SU-DHL-6 (cell line): ENCODE results near the gene PHLDA1.

Source experiments
- H2AFZ ChIP-seq: fragments of 200-600 bp; sonication (generic); 2 replicates; pipeline ENCODE4 v1.6.1; 2014; ENCODE audit warnings: low read depth, mild to moderate bottlenecking, moderate library complexity, mixed read lengths, antibody characterized with exemption, low read length; ENCODE audit not compliant: severe bottlenecking
- H3F3A ChIP-seq: fragments of 200-600 bp; shearing (Covaris generic); 2 replicates; pipeline ENCODE4 v1.6.0; 2016; ENCODE audit warnings: antibody characterized with exemption, mild to moderate bottlenecking; ENCODE audit not compliant: insufficient read depth
- H3K27ac ChIP-seq: fragments of 200-600 bp; sonication (generic); 2 replicates; pipeline ENCODE4 v1.5.1; 2016; ENCODE audit warnings: low read depth, mild to moderate bottlenecking, low read length, moderate library complexity, mixed read lengths
- H3K27me3 ChIP-seq: fragments of 200-600 bp; sonication (generic), shearing (Covaris generic); 2 replicates; pipeline ENCODE4 v1.6.0; 2014; ENCODE audit warnings: mild to moderate bottlenecking, low read length
- H3K36me3 ChIP-seq: fragments of 200-600 bp; sonication (generic); 2 replicates; pipeline ENCODE4 v1.6.1; 2014; ENCODE audit warnings: mild to moderate bottlenecking, low read length, mixed read lengths
- H3K4me2 ChIP-seq: fragments of 300-600, 200-600 bp; shearing (Covaris generic), sonication (generic); 2 replicates; pipeline ENCODE4 v1.6.0; 2014; ENCODE audit warnings: low read length, low read depth, mild to moderate bottlenecking; ENCODE audit not compliant: poor library complexity, severe bottlenecking
- H3K4me3 ChIP-seq: fragments of 200-600 bp; sonication (generic); 2 replicates; pipeline ENCODE4 v1.5.1; 2014; ENCODE audit warnings: antibody characterized with exemption, low read length, mild to moderate bottlenecking, mixed read lengths; ENCODE audit not compliant: insufficient read depth, poor library complexity, severe bottlenecking
- H3K79me2 ChIP-seq: fragments of 200-600 bp; sonication (generic); 2 replicates; pipeline ENCODE4 v1.6.1; 2014; ENCODE audit warnings: mild to moderate bottlenecking, low read length, moderate library complexity; ENCODE audit not compliant: insufficient read depth
- H3K9ac ChIP-seq: fragments of 200-600 bp; sonication (generic); 2 replicates; pipeline ENCODE4 v1.7.0; 2014; ENCODE audit warnings: mild to moderate bottlenecking, low read length
- H3K9me2 ChIP-seq: fragments of 200-600 bp; sonication (generic); replicated peaks from 2 replicates; pipeline ENCODE4 v1.6.1; 2014; ENCODE audit warnings: low read length; ENCODE audit not compliant: insufficient read depth
- H3K9me3 ChIP-seq: fragments of 200-600 bp; sonication (generic); 2 replicates; pipeline ENCODE4 v1.6.1; 2014; ENCODE audit warnings: low read length, mixed read lengths; ENCODE audit not compliant: insufficient read depth
- H4K20me1 ChIP-seq: fragments of 200-600 bp; sonication (generic); 2 replicates; pipeline ENCODE4 v1.6.1; 2014; ENCODE audit warnings: low read depth, mild to moderate bottlenecking, antibody characterized with exemption, low read length, moderate library complexity, mixed read lengths
- CTCF ChIP-seq: fragments of 200-600 bp; sonication (generic); IDR thresholded peaks from one replicate; pipeline ENCODE4 v1.5.1; 2017; ENCODE audit warnings: antibody characterized with exemption, mild to moderate bottlenecking, low read length, moderate library complexity; ENCODE audit not compliant: insufficient read depth, poor library complexity, severe bottlenecking
- EZH2phosphoT487 ChIP-seq: fragments of 200-600 bp; sonication (generic), shearing (Covaris generic); conservative IDR thresholded peaks from 2 replicates; pipeline ENCODE4 v1.6.1; 2018; ENCODE audit warnings: mild to moderate bottlenecking, antibody characterized with exemption, low read length, moderate library complexity, mixed read lengths

Gene PHLDA1

GRCh38 chr12:76007640-76008039, 23.9 kb downstream of the PHLDA1 start:
- Histone ChIP-seq H3K9ac (no peak overlapping the region), H3K79me2 (no peaks in the 10 kb centered on the region), H3F3A (no peaks in the 10 kb centered on the region), H3K9me2 (no peaks in the 10 kb centered on the region), H3K36me3 (no peaks in the 10 kb centered on the region), H3K4me2 (no peak overlapping the region), H3K4me3 (no peak overlapping the region), H3K9me3 (no peaks in the 10 kb centered on the region), H3K27me3 (no peaks in the 10 kb centered on the region), H4K20me1 (no peaks in the 10 kb centered on the region), H2AFZ (no peak overlapping the region), H3K27ac (no peak overlapping the region)
- TF ChIP-seq EZH2phosphoT487 (no peak), CTCF (no peak)

- no peak for TF ChIP-seq EZH2phosphoT487
- TF ChIP-seq CTCF = no peak
- H3K27ac ChIP-seq = no peak overlapping the region
- no peak overlapping the region for H3K4me2 ChIP-seq
- no peaks in the 10 kb centered on the region for H3K27me3 ChIP-seq
- H3K4me3 ChIP-seq = no peak overlapping the region
- H4K20me1 ChIP-seq = no peaks in the 10 kb centered on the region
- no peak overlapping the region for H2AFZ ChIP-seq
- no peaks in the 10 kb centered on the region for H3K9me3 ChIP-seq
- no peaks in the 10 kb centered on the region for H3K79me2 ChIP-seq
- no peaks in the 10 kb centered on the region for H3K36me3 ChIP-seq
- no peaks in the 10 kb centered on the region for H3K9me2 ChIP-seq
- H3K9ac ChIP-seq = no peak overlapping the region
- no peaks in the 10 kb centered on the region for H3F3A ChIP-seq
These were observed 25.3 kb downstream of the PHLDA1 start for GRCh38 chr12:76006028-76006925.

GRCh38 chr12:76003355-76003638, 28.3 kb downstream of the PHLDA1 start:
- H3K4me2 ChIP-seq = no peak overlapping the region
- H3K27ac ChIP-seq = no peak overlapping the region
- H3K36me3 ChIP-seq = no peaks in the 10 kb centered on the region
- H3K9me2 ChIP-seq = no peaks in the 10 kb centered on the region
- H3K9me3 ChIP-seq = no peaks in the 10 kb centered on the region
- no peaks in the 10 kb centered on the region for H3F3A ChIP-seq
- TF ChIP-seq EZH2phosphoT487 (no peak), CTCF (no peak)
- no peaks in the 10 kb centered on the region for H3K27me3 ChIP-seq
- no peaks in the 10 kb centered on the region for H4K20me1 ChIP-seq
- H3K4me3 ChIP-seq = no peak overlapping the region
- no peak overlapping the region for H2AFZ ChIP-seq
- H3K79me2 ChIP-seq = no peaks in the 10 kb centered on the region
- no peak overlapping the region for H3K9ac ChIP-seq
